GM23338 (cell line): ENCODE measurements around the gene ADGRL3.

Source experiments
- CTCF ChIP-seq, 2 experiments: fragments of 200-600 bp in 1 of 2; sonication (generic) in 1 of 2; conservative IDR thresholded peaks; 2 replicates each; pipeline versions ENCODE4 v1.5.1 to v1.6.1; 2016 to 2017; ENCODE audit warnings: antibody characterized with exemption in 2 of 2, low read depth in 2 of 2, mild to moderate bottlenecking in 2 of 2, moderate library complexity in 1 of 2
- POLR2AphosphoS5 ChIP-seq: IDR thresholded peaks from 2 replicates; pipeline ENCODE4 v1.6.1; 2016; ENCODE audit warnings: antibody characterized with exemption, low read depth

- TF ChIP-seq CTCF (conservative IDR thresholded peaks at IDR 0.05; ENCODE audit: low read depth in 2 of 2), result no peak
- no peak for TF ChIP-seq POLR2AphosphoS5
These were observed 723.1 kb downstream of the ADGRL3 start for GRCh38 chr4:61923179-61923578.
